K562 (cell line): ENCODE measurements around the gene ZNF581. TPM values are rescaled to one million over a fixed set of nuclear protein-coding genes. Genes with fewer than 3 reads are reported as not detected.

Source experiments
- BHLHE40 ChIP-seq: IDR thresholded peaks from 2 replicates; pipeline ENCODE4 v1.6.1; 2011; ENCODE audit warnings: low read length, improper control_type of control experiment
- CBFA2T3 ChIP-seq: fragments of 450-650 bp; IDR thresholded peaks from 2 replicates; pipeline ENCODE4 v1.6.1; 2017
- ESRRA ChIP-seq: fragments of 450-650 bp; IDR thresholded peaks from 2 replicates; pipeline ENCODE4 v1.6.1; 2014; ENCODE audit warnings: low read depth, mild to moderate bottlenecking, moderate library complexity, borderline replicate concordance
- ETS2 ChIP-seq: IDR thresholded peaks from 2 replicates; pipeline ENCODE4 v1.6.1; 2016; ENCODE audit warnings: borderline replicate concordance, missing genetic modification characterization, mild to moderate bottlenecking, moderate library complexity, missing compliant biosample characterization; ENCODE audit not compliant: poor library complexity, severe bottlenecking
- ETV5 ChIP-seq: sonication (generic); formaldehyde crosslinking; IDR thresholded peaks from 2 replicates; pipeline ENCODE4 v1.4.0; 2020; ENCODE audit warnings: low read depth, mild to moderate bottlenecking, missing genetic modification reagents
- IRF2 ChIP-seq: sonication (generic); formaldehyde crosslinking; IDR thresholded peaks from 2 replicates; pipeline ENCODE4 v1.8.1; 2022; ENCODE audit warnings: mild to moderate bottlenecking, missing genetic modification reagents
- KDM5B ChIP-seq: fragments of 200-600 bp; sonication (generic); IDR thresholded peaks from 2 replicates; pipeline ENCODE4 v1.6.1; 2012; ENCODE audit warnings: low read depth, mild to moderate bottlenecking, moderate library complexity, low read length, control low read depth, inconsistent platforms; ENCODE audit not compliant: insufficient replicate concordance
- MTA1 ChIP-seq: fragments of 450-650 bp; IDR thresholded peaks from 2 replicates; pipeline ENCODE4 v1.6.1; 2017; ENCODE audit warnings: borderline replicate concordance
- RBM39 ChIP-seq: fragments of 200-400 bp; formaldehyde crosslinking; optimal IDR thresholded peaks from 2 replicates; pipeline ENCODE3; 2018; ENCODE audit warnings: low read depth, low read length
- RFX5 ChIP-seq: IDR thresholded peaks from 2 replicates; pipeline ENCODE4 v1.6.1; 2011; ENCODE audit warnings: low read depth, mild to moderate bottlenecking, improper control_type of control experiment, low read length
- SETDB1 ChIP-seq: IDR thresholded peaks from one replicate; pipeline ENCODE4 v1.6.1; 2012; ENCODE audit warnings: low read length, control low read depth, inconsistent platforms
- SMAD3 ChIP-seq: fragments of 450-650 bp; formaldehyde crosslinking; conservative IDR thresholded peaks from 2 replicates; pipeline ENCODE4 v1.4.0; 2020; ENCODE audit warnings: mild to moderate bottlenecking
- SMARCA5 ChIP-seq: fragments of 450-650 bp; IDR thresholded peaks from 2 replicates; pipeline ENCODE4 v1.6.1; 2016
- SRSF3 ChIP-seq: fragments of 200-400 bp; formaldehyde crosslinking; IDR thresholded peaks from 2 replicates; pipeline ENCODE4 v1.6.1; 2016; ENCODE audit warnings: mild to moderate bottlenecking, low read length, moderate library complexity; ENCODE audit not compliant: insufficient read depth
- SRSF7 ChIP-seq: fragments of 200-400 bp; formaldehyde crosslinking; optimal IDR thresholded peaks from 2 replicates; pipeline ENCODE3; 2017; ENCODE audit warnings: mild to moderate bottlenecking, low read depth, low read length
- ZNF184 ChIP-seq: sonication (generic); formaldehyde crosslinking; IDR thresholded peaks from 2 replicates; pipeline ENCODE4 v1.5.0; 2020; ENCODE audit warnings: missing genetic modification reagents
- polyA plus RNA-seq, 8 experiments: library from polyadenylated mRNA; depleted of rRNA in 4 of 8; stranded (reverse) in 5 of 8; unstranded in 3 of 8; fragments of >200 nt; fragmentation: Nextera tagmentation in 2 of 8; fragmentation: Illumina TruSeq in 1 of 8; extraction: Ambion mirVana in 2 of 8; extraction: Trizol in 1 of 8; gene quantifications; 2 replicates each; pipeline versions ENCODE4 v1.2.1 to v1.2.3, GENCODE V29; 2011 to 2014; ENCODE audit warnings: inconsistent platforms in 1 of 8, missing spikeins in 1 of 8
- total RNA-seq, 7 experiments: library from RNA; depleted of rRNA in 6 of 7; stranded (reverse); fragments of >200 nt in 6 of 7; fragmentation: Illumina TruSeq in 2 of 7; extraction: Trizol in 2 of 7; gene quantifications; 2 replicates each; pipeline versions ENCODE4 v1.2.1 to v1.2.3, GENCODE V29; 2011 to 2021; ENCODE audit warnings: low replicate concordance in 1 of 7
- TF ChIP-seq, protein P1 (sequence below): fragments of 250-450 bp; sonication (Bioruptor Pico); IDR thresholded peaks from 2 replicates; pipeline ENCODE4 v1.4.0; 2020; ENCODE audit warnings: mild to moderate bottlenecking, moderate library complexity
- TF ChIP-seq, protein P2 (sequence below): IDR thresholded peaks from 2 replicates; pipeline ENCODE4 v1.6.1; 2016; ENCODE audit warnings: missing genetic modification characterization, missing compliant biosample characterization
- TF ChIP-seq, protein P3 (sequence below): fragments of 450-650 bp; formaldehyde crosslinking; IDR thresholded peaks from 2 replicates; pipeline ENCODE4 v1.4.0; 2020; ENCODE audit warnings: mild to moderate bottlenecking
- TF ChIP-seq, protein P4 (sequence below): fragments of 250-450 bp; sonication (Bioruptor Pico); IDR thresholded peaks from 2 replicates; pipeline ENCODE4 v1.4.0; 2020
- TF ChIP-seq, protein P5 (sequence below): fragments of 450-650 bp; IDR thresholded peaks from 2 replicates; pipeline ENCODE4 v1.6.1; 2017; ENCODE audit warnings: antibody characterized with exemption

Gene ZNF581
- total and polyA plus RNA-seq, 9 of the 15 experiments (the other 6 are each of a cell fraction or from before 2014, with no cell fraction given): 2.4 to 39.4 (median 15.4) TPM

DNA sequence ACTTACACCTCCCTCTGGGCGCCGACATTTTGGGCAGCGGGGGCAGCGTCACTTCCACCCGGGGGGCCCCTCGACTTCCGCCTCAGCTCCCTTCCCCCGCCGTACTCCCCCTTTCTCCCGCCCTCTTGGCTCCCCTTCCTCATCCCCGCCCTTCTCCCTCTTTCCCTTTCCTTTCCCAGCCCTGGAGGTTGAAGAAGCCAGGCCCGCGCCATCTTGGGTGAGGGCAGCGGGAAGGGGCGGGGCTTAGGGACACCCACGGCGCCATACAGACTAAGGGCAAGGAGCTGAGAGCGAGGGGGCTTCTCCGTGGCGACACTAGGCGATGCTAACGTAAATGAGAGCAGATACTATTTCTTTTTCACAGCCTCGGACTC is 44.0 kb upstream of the ZNF581 start, which contains the start of gene FIZ1 (continued):
- TF ChIP-seq, protein P1, sequence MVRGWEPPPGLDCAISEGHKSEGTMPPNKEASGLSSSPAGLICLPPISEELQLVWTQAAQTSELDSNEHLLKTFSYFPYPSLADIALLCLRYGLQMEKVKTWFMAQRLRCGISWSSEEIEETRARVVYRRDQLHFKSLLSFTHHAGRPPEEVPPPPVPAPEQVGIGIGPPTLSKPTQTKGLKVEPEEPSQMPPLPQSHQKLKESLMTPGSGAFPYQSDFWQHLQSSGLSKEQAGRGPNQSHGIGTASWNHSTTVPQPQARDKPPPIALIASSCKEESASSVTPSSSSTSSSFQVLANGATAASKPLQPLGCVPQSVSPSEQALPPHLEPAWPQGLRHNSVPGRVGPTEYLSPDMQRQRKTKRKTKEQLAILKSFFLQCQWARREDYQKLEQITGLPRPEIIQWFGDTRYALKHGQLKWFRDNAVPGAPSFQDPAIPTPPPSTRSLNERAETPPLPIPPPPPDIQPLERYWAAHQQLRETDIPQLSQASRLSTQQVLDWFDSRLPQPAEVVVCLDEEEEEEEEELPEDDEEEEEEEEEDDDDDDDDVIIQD (CRISPR knock-in tag): no peak
- TF ChIP-seq, protein P2, sequence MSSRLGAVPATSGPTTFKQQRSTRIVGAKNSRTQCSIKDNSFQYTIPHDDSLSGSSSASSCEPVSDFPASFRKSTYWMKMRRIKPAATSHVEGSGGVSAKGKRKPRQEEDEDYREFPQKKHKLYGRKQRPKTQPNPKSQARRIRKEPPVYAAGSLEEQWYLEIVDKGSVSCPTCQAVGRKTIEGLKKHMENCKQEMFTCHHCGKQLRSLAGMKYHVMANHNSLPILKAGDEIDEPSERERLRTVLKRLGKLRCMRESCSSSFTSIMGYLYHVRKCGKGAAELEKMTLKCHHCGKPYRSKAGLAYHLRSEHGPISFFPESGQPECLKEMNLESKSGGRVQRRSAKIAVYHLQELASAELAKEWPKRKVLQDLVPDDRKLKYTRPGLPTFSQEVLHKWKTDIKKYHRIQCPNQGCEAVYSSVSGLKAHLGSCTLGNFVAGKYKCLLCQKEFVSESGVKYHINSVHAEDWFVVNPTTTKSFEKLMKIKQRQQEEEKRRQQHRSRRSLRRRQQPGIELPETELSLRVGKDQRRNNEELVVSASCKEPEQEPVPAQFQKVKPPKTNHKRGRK (tag): no peak
- TF ChIP-seq BHLHE40 (no peak), ETV5 (CRISPR knock-in tag) (no peak), ZNF184 (no peak), IRF2 (CRISPR knock-in tag) (no peak), SMAD3 (CRISPR knock-in tag) (no peak), KDM5B (peak; percentile 4), ETS2 (tag) (no peak), CBFA2T3 (0 out of 2 replicates have a peak, but pooled peaks have one; percentile 9), SRSF3 (no peak), SMARCA5 (no peak), RFX5 (no peak), ESRRA (peak; percentile 32; the same call in 1 of the 2 replicates), SRSF7 (no peak), RBM39 (no peak), MTA1 (no peak), SETDB1 (no peak)
- TF ChIP-seq, protein P3, sequence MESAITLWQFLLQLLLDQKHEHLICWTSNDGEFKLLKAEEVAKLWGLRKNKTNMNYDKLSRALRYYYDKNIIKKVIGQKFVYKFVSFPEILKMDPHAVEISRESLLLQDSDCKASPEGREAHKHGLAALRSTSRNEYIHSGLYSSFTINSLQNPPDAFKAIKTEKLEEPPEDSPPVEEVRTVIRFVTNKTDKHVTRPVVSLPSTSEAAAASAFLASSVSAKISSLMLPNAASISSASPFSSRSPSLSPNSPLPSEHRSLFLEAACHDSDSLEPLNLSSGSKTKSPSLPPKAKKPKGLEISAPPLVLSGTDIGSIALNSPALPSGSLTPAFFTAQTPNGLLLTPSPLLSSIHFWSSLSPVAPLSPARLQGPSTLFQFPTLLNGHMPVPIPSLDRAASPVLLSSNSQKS (CRISPR knock-in tag): no peak
- TF ChIP-seq, protein P4, sequence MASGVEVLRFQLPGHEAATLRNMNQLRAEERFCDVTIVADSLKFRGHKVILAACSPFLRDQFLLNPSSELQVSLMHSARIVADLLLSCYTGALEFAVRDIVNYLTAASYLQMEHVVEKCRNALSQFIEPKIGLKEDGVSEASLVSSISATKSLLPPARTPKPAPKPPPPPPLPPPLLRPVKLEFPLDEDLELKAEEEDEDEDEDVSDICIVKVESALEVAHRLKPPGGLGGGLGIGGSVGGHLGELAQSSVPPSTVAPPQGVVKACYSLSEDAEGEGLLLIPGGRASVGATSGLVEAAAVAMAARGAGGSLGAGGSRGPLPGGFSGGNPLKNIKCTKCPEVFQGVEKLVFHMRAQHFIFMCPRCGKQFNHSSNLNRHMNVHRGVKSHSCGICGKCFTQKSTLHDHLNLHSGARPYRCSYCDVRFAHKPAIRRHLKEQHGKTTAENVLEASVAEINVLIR (CRISPR knock-in tag): peak; percentile 77
- TF ChIP-seq, protein P5, sequence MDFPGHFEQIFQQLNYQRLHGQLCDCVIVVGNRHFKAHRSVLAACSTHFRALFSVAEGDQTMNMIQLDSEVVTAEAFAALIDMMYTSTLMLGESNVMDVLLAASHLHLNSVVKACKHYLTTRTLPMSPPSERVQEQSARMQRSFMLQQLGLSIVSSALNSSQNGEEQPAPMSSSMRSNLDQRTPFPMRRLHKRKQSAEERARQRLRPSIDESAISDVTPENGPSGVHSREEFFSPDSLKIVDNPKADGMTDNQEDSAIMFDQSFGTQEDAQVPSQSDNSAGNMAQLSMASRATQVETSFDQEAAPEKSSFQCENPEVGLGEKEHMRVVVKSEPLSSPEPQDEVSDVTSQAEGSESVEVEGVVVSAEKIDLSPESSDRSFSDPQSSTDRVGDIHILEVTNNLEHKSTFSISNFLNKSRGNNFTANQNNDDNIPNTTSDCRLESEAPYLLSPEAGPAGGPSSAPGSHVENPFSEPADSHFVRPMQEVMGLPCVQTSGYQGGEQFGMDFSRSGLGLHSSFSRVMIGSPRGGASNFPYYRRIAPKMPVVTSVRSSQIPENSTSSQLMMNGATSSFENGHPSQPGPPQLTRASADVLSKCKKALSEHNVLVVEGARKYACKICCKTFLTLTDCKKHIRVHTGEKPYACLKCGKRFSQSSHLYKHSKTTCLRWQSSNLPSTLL: no peak
